G401 (cell line): ENCODE measurements around the gene B4GALT5. TPM values are rescaled to one million over a fixed set of nuclear protein-coding genes. Genes with fewer than 3 reads are reported as not detected.
A peak's percentile ranks its signal among the peaks of the same experiment; 100 is the strongest.

ENCODE experiments used
- DNase-seq: peaks from one replicate; pipeline ENCODE4 v3.0.0-alpha.2; 2015; ENCODE audit warnings: low spot score
- in situ Hi-C: cut with HindIII; loops from 2 replicates; pipeline ENCODE4 v1.10.0; 2016; ENCODE audit warnings: low sequenced_read_pairs, mixed read lengths
- total RNA-seq: library from RNA; depleted of rRNA; stranded (reverse); fragments of >200 nt; shearing (Covaris generic); gene quantifications from 2 replicates; pipeline ENCODE4 v1.2.3, GENCODE V29; 2014

B4GALT5 gene
- total RNA-seq, 1 experiment from 2014 or later = 38.4 TPM

DNA sequence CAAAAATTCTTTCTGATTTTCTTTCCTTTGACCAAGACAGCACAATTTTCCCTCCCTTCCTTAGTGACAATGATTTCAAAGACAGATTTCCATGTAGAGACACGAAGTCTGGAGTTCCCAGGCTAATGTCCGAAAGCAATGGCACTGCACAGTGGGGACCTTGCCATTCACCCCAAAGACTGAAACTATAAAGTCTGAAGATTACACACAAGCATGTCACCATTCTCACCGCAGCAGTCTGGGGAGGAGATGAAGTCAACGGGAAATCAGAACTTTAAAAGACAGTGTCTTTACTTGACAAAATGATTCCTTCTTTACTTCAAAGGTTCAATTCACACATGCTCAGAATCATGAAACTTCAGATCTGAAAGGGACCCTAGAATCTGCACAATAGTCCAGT is 8.3 kb downstream of the B4GALT5 start:
- in situ Hi-C loops = no loop called here
- DNase-seq = no peak

DNA sequence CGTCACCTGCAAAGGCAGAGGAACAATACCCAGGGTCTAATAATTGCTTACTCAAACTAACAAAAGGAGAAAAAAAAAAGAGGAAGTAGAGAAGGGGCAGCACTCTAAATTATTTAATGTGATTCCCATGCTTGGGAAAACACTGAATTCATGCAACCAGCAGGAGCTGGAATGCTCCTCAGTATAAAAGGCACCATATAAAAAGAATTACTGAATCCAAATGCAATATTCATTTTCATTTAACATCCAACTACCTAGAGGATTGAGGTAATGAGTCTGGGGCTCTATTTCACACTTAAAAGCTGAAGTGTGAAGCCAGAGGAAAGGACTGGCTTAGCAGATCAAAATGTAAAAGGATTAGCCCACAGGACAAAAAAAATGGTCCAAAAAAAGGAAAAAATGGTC is 8.7 kb downstream of the B4GALT5 start:
- DNase-seq = no peak
- in situ Hi-C loops = no loop called here

GRCh38 chr20:49701916-49702315 is 11.8 kb downstream of the B4GALT5 start:
- in situ Hi-C loops = no loop called here
- DNase-seq = no peak

DNA sequence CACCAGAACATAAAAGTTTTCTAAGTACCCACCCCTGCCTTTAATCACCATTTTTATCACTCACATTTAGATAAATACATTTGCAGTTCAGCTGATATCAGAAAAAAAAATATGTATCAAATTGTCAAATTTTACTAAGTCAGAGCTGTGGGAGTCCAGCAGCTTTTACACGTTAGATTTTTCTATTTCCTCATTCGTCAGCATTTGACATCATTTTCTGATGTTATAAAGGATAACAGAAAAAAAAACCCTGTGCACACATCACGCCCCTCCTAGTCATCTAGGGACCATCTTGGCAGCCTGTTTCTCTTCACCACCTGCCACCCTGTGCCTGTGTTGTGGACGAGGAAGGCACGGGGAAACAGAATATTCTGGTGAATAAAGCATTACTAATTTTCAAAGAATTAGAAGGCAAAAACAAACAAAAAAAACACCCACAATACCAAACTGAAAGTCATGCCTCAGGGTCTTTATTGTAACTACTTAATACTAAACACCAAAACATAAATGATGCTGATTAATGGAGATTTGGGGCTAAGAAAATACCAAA is 12.4 kb downstream of the B4GALT5 start:
- peak; percentile 64 for DNase-seq
- in situ Hi-C loops = no loop called here

- in situ Hi-C loops = no loop called here
- no peak for DNase-seq
Measured at GRCh38 chr20:49700411-49701185, 13.1 kb downstream of the B4GALT5 start.

DNA sequence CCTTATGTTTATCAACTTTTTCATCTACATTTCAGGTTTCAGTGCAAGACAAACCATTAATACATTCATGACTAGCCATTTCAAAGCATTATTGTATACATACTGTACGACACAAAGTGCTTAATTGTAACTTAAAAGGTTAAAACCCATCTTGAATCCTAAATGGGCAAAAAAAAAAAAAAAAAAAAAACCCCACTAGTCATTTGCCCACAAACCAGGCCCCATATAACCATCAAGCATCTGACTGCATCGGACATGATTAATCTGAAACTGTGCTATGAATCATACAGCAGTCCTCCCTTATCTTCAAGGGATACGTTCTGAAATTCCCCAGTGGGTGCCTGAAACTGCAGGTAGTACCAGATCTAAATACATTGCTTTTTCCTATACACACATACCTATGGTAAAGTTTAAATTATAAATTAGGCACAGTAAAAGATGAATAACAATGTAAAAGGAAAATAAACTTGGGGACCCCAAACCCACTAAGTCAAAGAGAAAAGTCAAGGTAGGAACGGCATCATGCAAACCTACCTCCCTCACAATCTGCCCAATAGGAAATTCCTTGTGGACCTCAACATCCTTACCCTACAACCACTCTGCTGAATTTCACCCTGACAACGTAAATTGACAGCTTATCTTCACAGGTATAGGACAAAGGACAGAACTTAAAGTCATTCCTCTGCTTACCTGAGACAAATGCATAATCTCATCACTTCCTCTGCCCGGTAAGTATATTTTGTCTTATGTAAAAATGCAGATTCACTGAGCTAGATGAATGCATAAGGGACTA is 14.3 kb downstream of the B4GALT5 start:
- in situ Hi-C loops = no loop called here
- no peak for DNase-seq

GRCh38 chr20:49698477-49698876 is 15.2 kb downstream of the B4GALT5 start:
- in situ Hi-C loops = no loop called here

DNA sequence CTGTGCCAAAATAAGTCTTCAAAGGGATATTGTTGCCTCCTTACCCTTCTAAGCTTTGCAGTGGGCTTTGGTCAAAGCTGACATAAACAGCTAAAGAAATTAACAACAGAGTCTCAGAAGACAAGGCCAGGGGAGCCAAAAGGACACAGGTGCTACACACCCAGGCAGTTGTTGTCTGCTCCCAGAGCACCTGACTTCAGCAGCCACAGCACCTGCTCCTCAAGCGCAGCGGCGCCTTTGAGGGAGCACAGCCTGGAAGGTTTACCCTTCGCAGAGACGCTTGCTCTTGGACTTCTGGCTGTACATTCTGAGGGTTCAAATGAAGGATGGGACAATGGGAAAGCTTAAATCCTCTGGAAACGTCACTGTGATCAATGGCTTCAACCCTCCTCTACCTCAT is 16.6 kb downstream of the B4GALT5 start:
- DNase-seq = peak; percentile 66

More at GRCh38 chr20:49698477-49698876, 15.2 kb downstream of the B4GALT5 start:
- no peak for DNase-seq

GRCh38 chr20:49696594-49696993 is 17.1 kb downstream of the B4GALT5 start:
- in situ Hi-C loops = no loop called here
- no peak for DNase-seq

More for the DNA sequence above, 16.6 kb downstream of the B4GALT5 start:
- in situ Hi-C loops = no loop called here

DNA sequence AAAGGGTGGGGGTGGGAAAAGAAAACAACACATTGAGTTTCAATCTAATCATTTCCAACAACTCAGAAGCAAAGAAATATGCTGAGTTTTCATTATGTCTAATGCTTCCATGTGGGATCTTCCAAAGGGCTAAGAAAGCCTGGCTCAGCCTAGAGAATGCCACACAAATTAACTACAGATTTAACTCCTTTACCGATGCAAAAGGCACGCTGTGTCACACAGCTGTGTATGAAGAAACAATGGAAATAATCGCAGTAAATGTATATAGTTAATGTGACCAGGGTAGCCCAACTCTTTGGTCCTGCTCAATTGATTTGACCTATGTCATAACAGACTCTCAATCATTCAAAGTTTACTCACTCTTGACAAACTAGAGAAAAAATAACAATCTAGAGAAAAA is 17.8 kb downstream of the B4GALT5 start:
- in situ Hi-C loops = no loop called here

GRCh38 chr20:49694450-49695071 is 19.1 kb downstream of the B4GALT5 start:
- in situ Hi-C loops = no loop called here
- no peak for DNase-seq

More for the DNA sequence above, 17.8 kb downstream of the B4GALT5 start:
- no peak for DNase-seq

DNA sequence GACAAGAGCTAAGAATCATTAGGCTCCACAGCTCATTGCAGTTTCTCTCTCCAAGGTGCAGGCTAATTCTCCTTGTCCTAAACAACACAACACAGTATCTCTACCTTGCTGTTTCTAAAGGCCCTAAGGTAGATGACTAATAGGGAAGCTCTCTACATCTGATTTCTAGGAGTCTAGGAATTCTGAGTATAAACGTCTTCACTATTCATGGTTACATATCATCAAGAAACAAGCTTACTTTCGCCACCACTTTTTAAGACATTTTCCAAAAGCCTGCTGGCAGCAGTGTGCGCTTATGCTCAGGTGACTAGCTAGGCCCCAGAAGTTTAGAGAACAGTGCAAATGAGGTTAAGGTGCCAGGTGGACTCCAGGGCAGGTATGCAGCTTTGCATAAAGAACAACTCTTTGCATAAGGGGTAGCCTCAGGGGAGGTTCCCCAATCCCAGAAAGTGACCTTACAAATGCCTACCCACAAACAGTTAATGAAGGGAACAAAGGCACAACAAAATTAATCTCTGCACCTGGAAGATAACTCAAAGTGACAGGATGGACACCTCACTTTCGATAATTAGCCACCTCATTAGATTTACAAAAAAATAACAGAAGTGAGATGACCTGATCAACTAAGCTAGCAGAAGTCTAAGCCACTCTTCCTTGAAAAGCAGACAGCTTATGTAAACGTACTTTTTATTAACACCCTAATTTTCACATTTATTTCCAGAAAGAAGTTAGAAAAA is 20.1 kb downstream of the B4GALT5 start:
- in situ Hi-C loops = no loop called here
- DNase-seq = no peak

DNA sequence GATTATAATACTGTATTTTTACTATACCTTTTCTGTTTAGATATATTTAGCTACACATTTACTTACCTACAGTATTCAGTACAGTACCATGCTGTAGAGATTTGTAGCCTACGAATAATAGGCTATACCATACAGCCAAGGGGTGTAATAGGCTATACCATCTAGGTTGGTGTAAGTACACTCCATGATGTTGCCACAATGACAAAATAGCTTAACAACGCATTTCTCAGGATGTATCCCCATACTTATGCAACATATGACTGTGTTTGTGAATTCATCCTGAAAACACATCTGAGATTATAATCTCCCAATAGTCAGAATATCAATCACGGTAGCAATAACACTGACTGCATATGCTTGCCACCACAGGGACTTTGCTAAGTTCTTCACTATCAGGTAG is 20.7 kb downstream of the B4GALT5 start:
- in situ Hi-C loops = no loop called here

GRCh38 chr20:49691818-49692568 is 21.7 kb downstream of the B4GALT5 start:
- in situ Hi-C loops = no loop called here
- no peak for DNase-seq

More for the DNA sequence above, 20.7 kb downstream of the B4GALT5 start:
- DNase-seq = no peak

GRCh38 chr20:49690899-49691620 is 22.6 kb downstream of the B4GALT5 start:
- DNase-seq = no peak
- in situ Hi-C loops = no loop called here

GRCh38 chr20:49687595-49688567 is 25.8 kb downstream of the B4GALT5 start:
- in situ Hi-C loops = no loop called here
- peak; percentile 61 for DNase-seq

DNA sequence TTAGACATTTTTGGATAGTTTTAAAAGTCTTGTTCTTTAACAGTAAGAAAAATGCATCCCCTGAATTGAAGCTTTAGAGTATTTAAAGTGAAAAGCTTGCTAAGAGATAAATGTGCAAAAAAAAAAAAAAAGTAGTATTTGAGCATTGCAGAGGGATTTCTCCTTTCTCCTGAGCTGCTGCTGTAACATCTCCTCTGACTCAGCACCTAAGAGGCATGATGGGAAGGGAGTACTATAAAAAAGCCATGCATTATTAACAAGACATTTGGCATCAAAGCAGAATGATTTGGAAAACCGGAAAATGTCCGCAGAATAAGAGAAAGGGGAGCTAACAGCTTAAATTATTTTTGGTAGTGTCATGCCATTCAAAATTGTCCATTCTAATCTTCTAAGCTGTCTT is 27.9 kb downstream of the B4GALT5 start:
- in situ Hi-C loops = no loop called here
- DNase-seq = peak; percentile 53
